A549 (cell line): ENCODE measurements around the gene TEX101.

Experiments
- SMC3 ChIP-seq: fragments of >200 bp; sonication (Bioruptor Twin); formaldehyde crosslinking; IDR thresholded peaks from 3 replicates; pipeline ENCODE4 v1.6.1; 2018; ENCODE audit warnings: inconsistent platforms
- TF ChIP-seq, protein P1 (sequence below): fragments of >200 bp; sonication (Bioruptor Twin); formaldehyde crosslinking; IDR thresholded peaks from 3 replicates; pipeline ENCODE4 v1.5.1; 2016

DNA sequence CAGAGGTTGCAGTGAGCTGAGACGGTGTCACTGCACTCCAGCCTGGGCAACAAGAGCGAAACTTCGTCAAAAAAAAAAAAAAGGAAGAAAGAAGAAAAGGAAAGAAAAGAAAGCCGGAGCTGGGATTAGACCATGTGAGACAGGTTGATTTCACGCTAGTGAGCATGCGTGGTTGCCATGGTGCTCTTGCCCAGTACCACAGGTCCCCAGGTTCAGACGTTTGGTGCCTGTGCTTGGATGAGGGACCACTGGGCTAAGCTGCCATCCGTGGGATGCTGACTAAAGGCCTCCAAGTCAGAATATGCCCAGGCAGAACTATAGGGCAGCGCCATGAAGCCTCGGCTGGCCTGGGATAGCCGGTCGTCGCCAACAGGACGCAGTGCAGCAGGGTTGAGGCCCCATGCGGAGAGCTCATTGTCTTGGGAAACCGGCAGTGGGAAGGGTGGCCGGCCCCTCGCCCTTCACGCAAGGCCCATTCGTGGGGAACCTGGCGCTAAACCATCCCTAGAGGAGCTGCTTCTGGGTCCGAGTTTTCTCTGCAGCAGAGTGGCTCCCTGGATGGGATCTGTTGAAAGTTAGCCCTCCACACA is 7.2 kb upstream of the TEX101 start:
- TF ChIP-seq, protein P1, sequence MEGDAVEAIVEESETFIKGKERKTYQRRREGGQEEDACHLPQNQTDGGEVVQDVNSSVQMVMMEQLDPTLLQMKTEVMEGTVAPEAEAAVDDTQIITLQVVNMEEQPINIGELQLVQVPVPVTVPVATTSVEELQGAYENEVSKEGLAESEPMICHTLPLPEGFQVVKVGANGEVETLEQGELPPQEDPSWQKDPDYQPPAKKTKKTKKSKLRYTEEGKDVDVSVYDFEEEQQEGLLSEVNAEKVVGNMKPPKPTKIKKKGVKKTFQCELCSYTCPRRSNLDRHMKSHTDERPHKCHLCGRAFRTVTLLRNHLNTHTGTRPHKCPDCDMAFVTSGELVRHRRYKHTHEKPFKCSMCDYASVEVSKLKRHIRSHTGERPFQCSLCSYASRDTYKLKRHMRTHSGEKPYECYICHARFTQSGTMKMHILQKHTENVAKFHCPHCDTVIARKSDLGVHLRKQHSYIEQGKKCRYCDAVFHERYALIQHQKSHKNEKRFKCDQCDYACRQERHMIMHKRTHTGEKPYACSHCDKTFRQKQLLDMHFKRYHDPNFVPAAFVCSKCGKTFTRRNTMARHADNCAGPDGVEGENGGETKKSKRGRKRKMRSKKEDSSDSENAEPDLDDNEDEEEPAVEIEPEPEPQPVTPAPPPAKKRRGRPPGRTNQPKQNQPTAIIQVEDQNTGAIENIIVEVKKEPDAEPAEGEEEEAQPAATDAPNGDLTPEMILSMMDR, result no peak
- TF ChIP-seq SMC3, result no peak
